Lower leg skin (tissue), 3 donors: ENCODE data around the gene POLR3A.

Experiments
- CTCF ChIP-seq, 3 donors: fragments of 450-650 bp; IDR thresholded peaks; one replicate each; pipeline ENCODE4 v1.5.1; 2016; ENCODE audit warnings: antibody characterized with exemption in 3 of 3, mild to moderate bottlenecking in 3 of 3, moderate library complexity in 2 of 3
- POLR2A ChIP-seq, 2 donors: fragments of 450-650 bp; IDR thresholded peaks; one replicate each; pipeline ENCODE4 v1.6.1; 2016 to 2017; ENCODE audit warnings: antibody characterized with exemption in 2 of 2, mild to moderate bottlenecking in 1 of 2, moderate library complexity in 1 of 2

- TF ChIP-seq POLR2A (IDR thresholded peaks at IDR 0.05) (no peak), CTCF (IDR thresholded peaks at IDR 0.05) (no peak)
Observed at GRCh38 chr10:77967611-77968022, 61.7 kb downstream of the POLR3A start.
